Muscle of arm (tissue), 12 donors: ENCODE measurements around the gene EXD3. TPM values are rescaled to one million over a fixed set of nuclear protein-coding genes. Genes with fewer than 3 reads are reported as not detected.

Experiments used
- polyA plus RNA-seq, 12 donors: library from polyadenylated mRNA; unstranded; fragments of 120-200 nt; gene quantifications; one replicate each; pipeline ENCODE4 v1.2.1, GENCODE V29; 2013; ENCODE audit not compliant: insufficient read length in 12 of 12

Gene EXD3
- polyA plus RNA-seq, 12 donors: 6.7 to 21.6 (median 11.6) TPM; not detected in 1

Other genes with a start within 250 kb of the EXD3 start
- gene ANAPC2, start 234.6 kb downstream of the EXD3 start, polyA plus RNA-seq: 10 to 100 TPM in 11 of 12 donors, not detected in 1; 21.1 to 36.5 (median 30.4) TPM
- gene SSNA1, start 234.5 kb downstream of the EXD3 start, polyA plus RNA-seq: 10 to 100 TPM in 11 of 12 donors, not detected in 1; 36.2 to 86.3 (median 45.8) TPM
- gene TPRN, start 222.4 kb downstream of the EXD3 start, polyA plus RNA-seq: 10 to 100 TPM in 2 of 12 donors, 1 to 10 TPM in 9, not detected in 1; 4.2 to 10.4 (median 7.9) TPM
- gene TMEM203, start 217.5 kb downstream of the EXD3 start, polyA plus RNA-seq: 10 to 100 TPM in 11 of 12 donors, not detected in 1; 20.7 to 39.2 (median 31.1) TPM
- gene NDOR1, start 217.5 kb downstream of the EXD3 start, polyA plus RNA-seq: 10 to 100 TPM in 2 of 12 donors, 1 to 10 TPM in 9, not detected in 1; 4.9 to 13.3 (median 6.9) TPM
- gene RNF208, start 200.9 kb downstream of the EXD3 start, polyA plus RNA-seq: 1 to 10 TPM in 10 of 12 donors, not detected in 2; 1.7 to 7.1 (median 2.3) TPM
- 1 to 10 TPM in 9 of 12 donors, under 1 TPM in 1, not detected in 2; 0.91 to 3.2 (median 2.1) TPM for gene CYSRT1, start 198.0 kb downstream of the EXD3 start, polyA plus RNA-seq
- gene RNF224, start 195.7 kb downstream of the EXD3 start, polyA plus RNA-seq: 1 to 10 TPM in 7 of 12 donors, under 1 TPM in 3, not detected in 2; 0.66 to 2.9 (median 1.3) TPM
- 1 to 10 TPM in 6 of 12 donors, under 1 TPM in 4, not detected in 2; 0.43 to 1.6 (median 1.0) TPM for gene SLC34A3, start 192.3 kb downstream of the EXD3 start, polyA plus RNA-seq
- 100 to 1,000 TPM in 11 of 12 donors, not detected in 1; 121 to 306 (median 157) TPM for gene TUBB4B, start 181.9 kb downstream of the EXD3 start, polyA plus RNA-seq
- under 1 TPM in 6 of 12 donors, not detected in 6; 0.24 to 0.54 (median 0.30) TPM for gene STPG3, start 171.9 kb downstream of the EXD3 start, polyA plus RNA-seq
- gene NELFB, start 167.8 kb downstream of the EXD3 start, polyA plus RNA-seq: 10 to 100 TPM in 11 of 12 donors, not detected in 1; 31.1 to 52.0 (median 39.2) TPM
- gene TOR4A, start 145.4 kb downstream of the EXD3 start, polyA plus RNA-seq: 10 to 100 TPM in 1 of 12 donors, 1 to 10 TPM in 10, not detected in 1; 3.5 to 14.8 (median 4.4) TPM
- gene NRARP, start 120.9 kb downstream of the EXD3 start, polyA plus RNA-seq: 10 to 100 TPM in 2 of 12 donors, 1 to 10 TPM in 9, not detected in 1; 2.6 to 28.7 (median 4.3) TPM
- gene NOXA1, start 231 bp upstream of the EXD3 start, polyA plus RNA-seq: 1 to 10 TPM in 10 of 12 donors, not detected in 2; 1.4 to 3.1 (median 2.4) TPM
- gene ENTPD8, start 18.2 kb upstream of the EXD3 start, polyA plus RNA-seq: 1 to 10 TPM in 1 of 12 donors, under 1 TPM in 10, not detected in 1; 0.11 to 6.2 (median 0.34) TPM
- gene NSMF, start 36.2 kb upstream of the EXD3 start, polyA plus RNA-seq: 10 to 100 TPM in 11 of 12 donors, not detected in 1; 13.4 to 40.8 (median 17.9) TPM
- 1 to 10 TPM in 11 of 12 donors, not detected in 1; 1.3 to 4.6 (median 2.9) TPM for gene PNPLA7, start 127.2 kb upstream of the EXD3 start, polyA plus RNA-seq
- gene MRPL41, start 128.7 kb upstream of the EXD3 start, polyA plus RNA-seq: 10 to 100 TPM in 11 of 12 donors, not detected in 1; 15.2 to 30.8 (median 18.1) TPM
- 10 to 100 TPM in 11 of 12 donors, not detected in 1; 19.6 to 38.7 (median 28.8) TPM for gene DPH7, start 155.8 kb upstream of the EXD3 start, polyA plus RNA-seq
- gene ZMYND19, start 167.3 kb upstream of the EXD3 start, polyA plus RNA-seq: 10 to 100 TPM in 11 of 12 donors, not detected in 1; 13.0 to 23.9 (median 17.6) TPM
- gene ARRDC1, start 182.5 kb upstream of the EXD3 start, polyA plus RNA-seq: 10 to 100 TPM in 11 of 12 donors, not detected in 1; 18.7 to 71.0 (median 33.4) TPM
- gene EHMT1, start 195.8 kb upstream of the EXD3 start, polyA plus RNA-seq: 10 to 100 TPM in 11 of 12 donors, not detected in 1; 36.6 to 71.7 (median 43.4) TPM